ENCODE data around the gene SCGB2B2.
A peak's percentile ranks its signal among the peaks of the same experiment; 100 is the strongest.

The SCGB2B2 gene

DNA sequence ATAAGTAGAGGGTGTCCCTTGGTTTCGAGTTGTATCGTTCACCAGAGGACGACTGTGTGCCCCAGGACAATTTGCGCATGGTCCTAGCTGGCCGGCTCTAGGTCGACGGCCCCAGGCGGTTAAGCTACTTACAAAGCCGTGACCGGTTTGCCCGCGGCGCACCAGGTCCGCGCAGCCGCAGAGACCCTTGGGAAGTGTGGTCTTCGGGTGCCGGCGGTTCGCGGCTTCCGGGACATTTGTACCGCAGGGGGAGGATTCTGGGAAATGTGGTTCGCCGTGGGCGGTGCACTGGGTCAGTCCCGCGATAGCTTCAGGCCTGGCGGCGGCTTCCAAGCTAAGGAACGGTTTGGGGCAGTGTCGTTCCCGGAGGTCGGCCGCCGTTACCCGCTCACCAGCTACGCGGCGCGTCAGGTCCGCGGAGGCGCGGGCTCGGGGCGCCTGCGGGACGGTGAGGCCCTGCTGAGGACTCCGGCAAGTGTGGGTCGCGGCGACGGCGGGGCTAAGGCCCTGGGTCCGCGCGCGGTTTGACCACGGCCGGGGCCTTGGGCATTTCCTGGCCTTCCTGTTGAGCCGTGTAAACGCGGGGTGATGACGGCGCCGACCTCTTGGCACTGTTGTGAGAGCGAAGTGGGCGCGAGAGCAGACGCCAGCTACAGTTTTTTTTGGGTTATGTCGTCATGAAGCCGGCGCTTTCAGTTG lies 576 bp upstream of the SCGB2B2 start, which contains the start of gene ZNF302 (continued):
- no peak for TF ChIP-seq ZNF274 (IDR thresholded peaks at IDR 0.05; ENCODE audit: low read length)
- TF ChIP-seq ZNF274 (tag by site-specific recombination; IDR thresholded peaks at IDR 0.05; ENCODE audit: borderline replicate concordance), result no peak
- TF ChIP-seq KLF1 (tag by site-specific recombination; IDR thresholded peaks at IDR 0.05), result peak; percentile 14
- TF ChIP-seq ZBTB8A (tag by site-specific recombination; IDR thresholded peaks at IDR 0.05), result peak; percentile 14; the same call in 1 of the 2 replicates
- no peak; the same call in 1 of the 2 replicates for TF ChIP-seq ZNF610 (tag by site-specific recombination; IDR thresholded peaks at IDR 0.05; ENCODE audit: borderline replicate concordance)
- no peak; the same call in none of the 2 replicates for TF ChIP-seq ZBTB7A (tag by site-specific recombination; IDR thresholded peaks at IDR 0.05; ENCODE audit: low read depth)
- no peak for TF ChIP-seq ZNF114 (tag by site-specific recombination; IDR thresholded peaks at IDR 0.05)
- TF ChIP-seq, protein P1, sequence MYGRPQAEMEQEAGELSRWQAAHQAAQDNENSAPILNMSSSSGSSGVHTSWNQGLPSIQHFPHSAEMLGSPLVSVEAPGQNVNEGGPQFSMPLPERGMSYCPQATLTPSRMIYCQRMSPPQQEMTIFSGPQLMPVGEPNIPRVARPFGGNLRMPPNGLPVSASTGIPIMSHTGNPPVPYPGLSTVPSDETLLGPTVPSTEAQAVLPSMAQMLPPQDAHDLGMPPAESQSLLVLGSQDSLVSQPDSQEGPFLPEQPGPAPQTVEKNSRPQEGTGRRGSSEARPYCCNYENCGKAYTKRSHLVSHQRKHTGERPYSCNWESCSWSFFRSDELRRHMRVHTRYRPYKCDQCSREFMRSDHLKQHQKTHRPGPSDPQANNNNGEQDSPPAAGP (tag by site-specific recombination; IDR thresholded peaks at IDR 0.05), result peak; percentile 72
- TF ChIP-seq ZNF175 (tag by site-specific recombination; IDR thresholded peaks at IDR 0.05), result no peak
- TF ChIP-seq SETDB1 (IDR thresholded peaks at IDR 0.05; ENCODE audit: insufficient read length, low read length), result no peak
- no peak for TF ChIP-seq ZNF549 (tag by site-specific recombination; IDR thresholded peaks at IDR 0.05)
- peak; percentile 67; the same call in 1 of the 2 replicates for TF ChIP-seq ZSCAN16 (tag by site-specific recombination; IDR thresholded peaks at IDR 0.05)
- TF ChIP-seq PRDM1 (tag by site-specific recombination; IDR thresholded peaks at IDR 0.05), result no peak
- TF ChIP-seq, protein P2, sequence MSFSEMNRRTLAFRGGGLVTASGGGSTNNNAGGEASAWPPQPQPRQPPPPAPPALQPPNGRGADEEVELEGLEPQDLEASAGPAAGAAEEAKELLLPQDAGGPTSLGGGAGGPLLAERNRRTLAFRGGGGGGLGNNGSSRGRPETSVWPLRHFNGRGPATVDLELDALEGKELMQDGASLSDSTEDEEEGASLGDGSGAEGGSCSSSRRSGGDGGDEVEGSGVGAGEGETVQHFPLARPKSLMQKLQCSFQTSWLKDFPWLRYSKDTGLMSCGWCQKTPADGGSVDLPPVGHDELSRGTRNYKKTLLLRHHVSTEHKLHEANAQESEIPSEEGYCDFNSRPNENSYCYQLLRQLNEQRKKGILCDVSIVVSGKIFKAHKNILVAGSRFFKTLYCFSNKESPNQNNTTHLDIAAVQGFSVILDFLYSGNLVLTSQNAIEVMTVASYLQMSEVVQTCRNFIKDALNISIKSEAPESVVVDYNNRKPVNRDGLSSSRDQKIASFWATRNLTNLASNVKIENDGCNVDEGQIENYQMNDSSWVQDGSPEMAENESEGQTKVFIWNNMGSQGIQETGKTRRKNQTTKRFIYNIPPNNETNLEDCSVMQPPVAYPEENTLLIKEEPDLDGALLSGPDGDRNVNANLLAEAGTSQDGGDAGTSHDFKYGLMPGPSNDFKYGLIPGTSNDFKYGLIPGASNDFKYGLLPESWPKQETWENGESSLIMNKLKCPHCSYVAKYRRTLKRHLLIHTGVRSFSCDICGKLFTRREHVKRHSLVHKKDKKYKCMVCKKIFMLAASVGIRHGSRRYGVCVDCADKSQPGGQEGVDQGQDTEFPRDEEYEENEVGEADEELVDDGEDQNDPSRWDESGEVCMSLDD (tag by site-specific recombination; IDR thresholded peaks at IDR 0.05), result peak; percentile 50; the same call in 1 of the 2 replicates
- TF ChIP-seq SP2 (tag by site-specific recombination; IDR thresholded peaks at IDR 0.05), result peak; percentile 84
- TF ChIP-seq ZNF560 (tag by site-specific recombination; IDR thresholded peaks at IDR 0.05; ENCODE audit: borderline replicate concordance), result no peak
- TF ChIP-seq KLF9 (tag by site-specific recombination; IDR thresholded peaks at IDR 0.05; ENCODE audit: low read depth), result 0 out of 2 replicates have a peak, but pooled peaks have one; percentile 12
- TF ChIP-seq ZBTB20 (tag by site-specific recombination; IDR thresholded peaks at IDR 0.05), result peak; percentile 83; the same call in 1 of the 2 replicates
- peak; percentile 80; the same call in 1 of the 2 replicates for TF ChIP-seq SP3 (tag by site-specific recombination; IDR thresholded peaks at IDR 0.05)
- TF ChIP-seq GLIS1 (tag by site-specific recombination; IDR thresholded peaks at IDR 0.05), result peak; percentile 67
- no peak for TF ChIP-seq ZNF707 (tag by site-specific recombination; IDR thresholded peaks at IDR 0.05)
- no peak for TF ChIP-seq ZNF623 (tag by site-specific recombination; IDR thresholded peaks at IDR 0.05)
- TF ChIP-seq, protein P3, sequence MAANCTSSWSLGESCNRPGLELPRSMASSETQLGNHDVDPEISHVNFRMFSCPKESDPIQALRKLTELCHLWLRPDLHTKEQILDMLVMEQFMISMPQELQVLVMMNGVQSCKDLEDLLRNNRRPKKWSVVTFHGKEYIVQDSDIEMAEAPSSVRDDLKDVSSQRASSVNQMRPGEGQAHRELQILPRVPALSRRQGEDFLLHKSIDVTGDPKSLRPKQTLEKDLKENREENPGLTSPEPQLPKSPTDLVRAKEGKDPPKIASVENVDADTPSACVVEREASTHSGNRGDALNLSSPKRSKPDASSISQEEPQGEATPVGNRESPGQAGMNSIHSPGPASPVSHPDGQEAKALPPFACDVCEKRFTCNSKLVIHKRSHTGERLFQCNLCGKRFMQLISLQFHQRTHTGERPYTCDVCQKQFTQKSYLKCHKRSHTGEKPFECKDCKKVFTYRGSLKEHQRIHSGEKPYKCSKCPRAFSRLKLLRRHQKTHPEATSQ (tag by site-specific recombination; IDR thresholded peaks at IDR 0.05), result peak; percentile 96
- 0 out of 2 replicates have a peak, but pooled peaks have one; percentile 22 for TF ChIP-seq ZNF223 (tag by site-specific recombination; IDR thresholded peaks at IDR 0.05)
- peak; percentile 34; the same call in 1 of the 2 replicates for TF ChIP-seq ZNF133 (tag by site-specific recombination; IDR thresholded peaks at IDR 0.05)
- TF ChIP-seq, protein P4, sequence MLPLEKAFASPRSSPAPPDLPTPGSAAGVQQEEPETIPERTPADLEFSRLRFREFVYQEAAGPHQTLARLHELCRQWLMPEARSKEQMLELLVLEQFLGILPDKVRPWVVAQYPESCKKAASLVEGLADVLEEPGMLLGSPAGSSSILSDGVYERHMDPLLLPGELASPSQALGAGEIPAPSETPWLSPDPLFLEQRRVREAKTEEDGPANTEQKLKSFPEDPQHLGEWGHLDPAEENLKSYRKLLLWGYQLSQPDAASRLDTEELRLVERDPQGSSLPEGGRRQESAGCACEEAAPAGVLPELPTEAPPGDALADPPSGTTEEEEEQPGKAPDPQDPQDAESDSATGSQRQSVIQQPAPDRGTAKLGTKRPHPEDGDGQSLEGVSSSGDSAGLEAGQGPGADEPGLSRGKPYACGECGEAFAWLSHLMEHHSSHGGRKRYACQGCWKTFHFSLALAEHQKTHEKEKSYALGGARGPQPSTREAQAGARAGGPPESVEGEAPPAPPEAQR (tag by site-specific recombination; IDR thresholded peaks at IDR 0.05), result peak; percentile 40; the same call in 1 of the 2 replicates
- TF ChIP-seq ZSCAN30 (tag by site-specific recombination; IDR thresholded peaks at IDR 0.05), result peak; percentile 75
- peak; percentile 90; the same call in 1 of the 2 replicates for TF ChIP-seq ZXDB (tag by site-specific recombination; IDR thresholded peaks at IDR 0.05)
- TF ChIP-seq, protein P5, sequence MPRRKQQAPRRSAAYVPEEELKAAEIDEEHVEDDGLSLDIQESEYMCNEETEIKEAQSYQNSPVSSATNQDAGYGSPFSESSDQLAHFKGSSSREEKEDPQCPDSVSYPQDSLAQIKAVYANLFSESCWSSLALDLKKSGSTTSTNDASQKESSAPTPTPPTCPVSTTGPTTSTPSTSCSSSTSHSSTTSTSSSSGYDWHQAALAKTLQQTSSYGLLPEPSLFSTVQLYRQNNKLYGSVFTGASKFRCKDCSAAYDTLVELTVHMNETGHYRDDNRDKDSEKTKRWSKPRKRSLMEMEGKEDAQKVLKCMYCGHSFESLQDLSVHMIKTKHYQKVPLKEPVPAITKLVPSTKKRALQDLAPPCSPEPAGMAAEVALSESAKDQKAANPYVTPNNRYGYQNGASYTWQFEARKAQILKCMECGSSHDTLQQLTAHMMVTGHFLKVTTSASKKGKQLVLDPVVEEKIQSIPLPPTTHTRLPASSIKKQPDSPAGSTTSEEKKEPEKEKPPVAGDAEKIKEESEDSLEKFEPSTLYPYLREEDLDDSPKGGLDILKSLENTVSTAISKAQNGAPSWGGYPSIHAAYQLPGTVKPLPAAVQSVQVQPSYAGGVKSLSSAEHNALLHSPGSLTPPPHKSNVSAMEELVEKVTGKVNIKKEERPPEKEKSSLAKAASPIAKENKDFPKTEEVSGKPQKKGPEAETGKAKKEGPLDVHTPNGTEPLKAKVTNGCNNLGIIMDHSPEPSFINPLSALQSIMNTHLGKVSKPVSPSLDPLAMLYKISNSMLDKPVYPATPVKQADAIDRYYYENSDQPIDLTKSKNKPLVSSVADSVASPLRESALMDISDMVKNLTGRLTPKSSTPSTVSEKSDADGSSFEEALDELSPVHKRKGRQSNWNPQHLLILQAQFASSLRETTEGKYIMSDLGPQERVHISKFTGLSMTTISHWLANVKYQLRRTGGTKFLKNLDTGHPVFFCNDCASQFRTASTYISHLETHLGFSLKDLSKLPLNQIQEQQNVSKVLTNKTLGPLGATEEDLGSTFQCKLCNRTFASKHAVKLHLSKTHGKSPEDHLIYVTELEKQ (tag by site-specific recombination; IDR thresholded peaks at IDR 0.05; ENCODE audit: borderline replicate concordance), result no peak; the same call in 1 of the 2 replicates
- peak; percentile 90 for TF ChIP-seq ZBTB21 (tag by site-specific recombination; IDR thresholded peaks at IDR 0.05)
- TF ChIP-seq KLF16 (tag by site-specific recombination; IDR thresholded peaks at IDR 0.05), result peak; percentile 75

All from HEK293 (cell line).